ENCODE results near the gene BMPR2.

BMPR2 gene

DNA sequence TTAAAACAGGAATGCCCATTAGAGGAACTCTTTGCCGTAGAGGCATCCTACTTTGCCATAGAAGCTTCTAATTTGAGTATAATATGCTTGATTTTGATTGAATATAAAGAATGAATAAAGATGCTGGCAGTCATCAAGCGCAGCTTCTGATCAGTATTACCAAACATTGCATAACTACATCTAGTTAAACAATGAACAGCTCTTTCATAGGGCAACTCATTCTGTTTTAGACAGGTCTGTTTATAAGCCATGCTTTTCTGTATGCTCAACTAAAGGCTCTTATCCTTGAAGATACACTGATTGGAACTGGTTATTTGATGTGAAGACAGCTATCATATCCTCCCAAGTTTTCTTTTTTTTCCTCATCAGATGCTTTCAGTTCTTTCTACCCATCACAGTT, 136.0 kb downstream of the BMPR2 start:
- no peaks in the 10 kb centered on the region for H3F3A ChIP-seq (ENCODE audit: control insufficient read depth, insufficient read depth)
- H3K4me1 ChIP-seq (ENCODE audit: control insufficient read depth, low read length), result no peaks in the 10 kb centered on the region
- H4K20me1 ChIP-seq (ENCODE audit: control insufficient read depth, insufficient read depth, low read depth, low read length), result no peaks in the 10 kb centered on the region
- no peaks in the 10 kb centered on the region for H3K9me3 ChIP-seq (ENCODE audit: control insufficient read depth, insufficient read depth, low read length)
- no peak overlapping the region for H3K27ac ChIP-seq (ENCODE audit: low read depth, low read length)
- no peaks in the 10 kb centered on the region for H3K79me2 ChIP-seq (ENCODE audit: control insufficient read depth, low read length)
- no peaks in the 10 kb centered on the region for H3K9me2 ChIP-seq (replicated peaks; ENCODE audit: control insufficient read depth, low read length)
- no peak for TF ChIP-seq EZH2phosphoT487 (IDR thresholded peaks at IDR 0.05; ENCODE audit: borderline replicate concordance, low read length)
- TF ChIP-seq, protein P1, sequence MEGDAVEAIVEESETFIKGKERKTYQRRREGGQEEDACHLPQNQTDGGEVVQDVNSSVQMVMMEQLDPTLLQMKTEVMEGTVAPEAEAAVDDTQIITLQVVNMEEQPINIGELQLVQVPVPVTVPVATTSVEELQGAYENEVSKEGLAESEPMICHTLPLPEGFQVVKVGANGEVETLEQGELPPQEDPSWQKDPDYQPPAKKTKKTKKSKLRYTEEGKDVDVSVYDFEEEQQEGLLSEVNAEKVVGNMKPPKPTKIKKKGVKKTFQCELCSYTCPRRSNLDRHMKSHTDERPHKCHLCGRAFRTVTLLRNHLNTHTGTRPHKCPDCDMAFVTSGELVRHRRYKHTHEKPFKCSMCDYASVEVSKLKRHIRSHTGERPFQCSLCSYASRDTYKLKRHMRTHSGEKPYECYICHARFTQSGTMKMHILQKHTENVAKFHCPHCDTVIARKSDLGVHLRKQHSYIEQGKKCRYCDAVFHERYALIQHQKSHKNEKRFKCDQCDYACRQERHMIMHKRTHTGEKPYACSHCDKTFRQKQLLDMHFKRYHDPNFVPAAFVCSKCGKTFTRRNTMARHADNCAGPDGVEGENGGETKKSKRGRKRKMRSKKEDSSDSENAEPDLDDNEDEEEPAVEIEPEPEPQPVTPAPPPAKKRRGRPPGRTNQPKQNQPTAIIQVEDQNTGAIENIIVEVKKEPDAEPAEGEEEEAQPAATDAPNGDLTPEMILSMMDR (IDR thresholded peaks at IDR 0.05; ENCODE audit: low read depth, low read length, poor library complexity, severe bottlenecking), result no peak
- H3K4me3 ChIP-seq (ENCODE audit: low read length), result no peak overlapping the region
- H3K27me3 ChIP-seq (ENCODE audit: control insufficient read depth, low read length), result no peaks in the 10 kb centered on the region
- no peaks in the 10 kb centered on the region for H3K36me3 ChIP-seq (ENCODE audit: control insufficient read depth, low read length)
- H3K4me2 ChIP-seq (ENCODE audit: low read length), result no peak overlapping the region

DNA sequence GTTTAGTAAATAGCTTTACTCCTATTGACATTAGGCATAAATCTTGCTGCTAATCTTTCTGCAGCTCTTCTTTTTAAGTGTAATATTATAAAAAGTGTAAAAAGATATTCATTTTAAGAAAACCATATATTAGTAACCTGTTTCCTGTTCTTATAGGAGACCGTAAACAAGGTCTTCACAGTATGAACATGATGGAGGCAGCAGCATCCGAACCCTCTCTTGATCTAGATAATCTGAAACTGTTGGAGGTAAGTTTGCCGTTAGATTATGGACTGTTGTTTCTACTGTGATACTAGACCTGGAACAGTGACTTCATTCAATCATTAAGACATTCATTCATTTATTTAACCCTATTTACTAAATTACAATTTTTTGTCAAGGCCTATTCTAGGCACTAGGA, 138.6 kb downstream of the BMPR2 start:
- Histone ChIP-seq H3K79me2 (ENCODE audit: control insufficient read depth, low read length) (no peaks in the 10 kb centered on the region), H3K27ac (ENCODE audit: low read depth, low read length) (no peak overlapping the region), H3K27me3 (ENCODE audit: control insufficient read depth, low read length) (no peaks in the 10 kb centered on the region), H3K9me2 (replicated peaks; ENCODE audit: control insufficient read depth, low read length) (no peaks in the 10 kb centered on the region), H3K9me3 (ENCODE audit: control insufficient read depth, insufficient read depth, low read length) (no peaks in the 10 kb centered on the region), H3K36me3 (ENCODE audit: control insufficient read depth, low read length) (no peaks in the 10 kb centered on the region), H3K4me3 (ENCODE audit: low read length) (no peak overlapping the region), H3K4me1 (ENCODE audit: control insufficient read depth, low read length) (no peaks in the 10 kb centered on the region), H3F3A (ENCODE audit: control insufficient read depth, insufficient read depth) (no peaks in the 10 kb centered on the region), H3K4me2 (ENCODE audit: low read length) (no peak overlapping the region), H4K20me1 (ENCODE audit: control insufficient read depth, insufficient read depth, low read depth, low read length) (no peaks in the 10 kb centered on the region)
- no peak for TF ChIP-seq EZH2phosphoT487 (IDR thresholded peaks at IDR 0.05; ENCODE audit: borderline replicate concordance, low read length)

DNA sequence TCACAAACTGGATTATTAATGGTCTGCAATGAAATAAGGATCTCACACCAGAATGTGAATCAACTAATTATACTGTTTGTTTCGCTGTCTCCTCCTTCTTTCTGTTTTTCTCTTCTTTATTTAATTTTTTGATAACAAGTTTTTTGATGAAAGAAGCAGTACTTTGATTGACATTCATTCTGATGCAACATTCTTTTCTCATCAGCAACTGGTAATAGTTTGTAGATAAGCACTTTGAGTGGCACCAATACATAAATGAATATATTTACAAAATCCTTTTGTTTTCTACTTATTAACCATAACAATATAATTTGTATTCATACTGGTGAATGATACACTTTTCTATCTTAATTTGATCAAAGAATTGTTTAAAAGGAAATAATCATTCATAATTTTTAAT, 143.3 kb downstream of the BMPR2 start:
- no peak overlapping the region for H3K4me3 ChIP-seq (ENCODE audit: low read length)
- peaks cover 4% of the 10 kb centered on the region; the same call in 1 of the 2 replicates for H3K36me3 ChIP-seq (ENCODE audit: control insufficient read depth, low read length)
- H3K4me1 ChIP-seq (ENCODE audit: control insufficient read depth, low read length), result no peaks in the 10 kb centered on the region
- H3K4me2 ChIP-seq (ENCODE audit: low read length), result no peak overlapping the region
- H3K27me3 ChIP-seq (ENCODE audit: control insufficient read depth, low read length), result no peaks in the 10 kb centered on the region
- H4K20me1 ChIP-seq (ENCODE audit: control insufficient read depth, insufficient read depth, low read depth, low read length), result no peaks in the 10 kb centered on the region; the same call in 1 of the 2 replicates
- no peaks in the 10 kb centered on the region for H3K9me3 ChIP-seq (ENCODE audit: control insufficient read depth, insufficient read depth, low read length)
- no peaks in the 10 kb centered on the region for H3K9me2 ChIP-seq (replicated peaks; ENCODE audit: control insufficient read depth, low read length)
- no peak for TF ChIP-seq EZH2phosphoT487 (IDR thresholded peaks at IDR 0.05; ENCODE audit: borderline replicate concordance, low read length)
- no peak overlapping the region for H3K27ac ChIP-seq (ENCODE audit: low read depth, low read length)
- no peaks in the 10 kb centered on the region for H3F3A ChIP-seq (ENCODE audit: control insufficient read depth, insufficient read depth)
- no peaks in the 10 kb centered on the region for H3K79me2 ChIP-seq (ENCODE audit: control insufficient read depth, low read length)

DNA sequence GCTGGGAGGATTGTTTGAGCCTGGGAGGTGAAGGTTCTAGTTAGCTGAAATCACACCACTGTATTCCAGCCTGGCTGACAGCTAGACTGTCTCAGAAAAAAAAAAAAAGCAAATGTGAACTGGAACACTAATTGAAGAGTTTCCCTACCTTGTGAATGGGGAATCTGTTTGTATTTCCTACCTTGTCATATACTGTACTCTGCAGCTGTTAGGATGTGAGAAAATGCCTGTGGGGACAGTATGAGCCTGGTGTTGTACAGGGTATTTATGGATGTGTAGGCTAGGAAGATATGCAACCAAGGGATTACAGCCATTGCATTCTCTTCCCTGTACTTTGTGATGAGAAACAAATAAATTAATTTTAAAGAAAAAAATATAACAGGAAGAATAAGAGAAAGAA, 145.3 kb downstream of the BMPR2 start:
- Histone ChIP-seq H3K36me3 (ENCODE audit: control insufficient read depth, low read length) (peaks cover 4% of the 10 kb centered on the region; the same call in 1 of the 2 replicates), H3K4me1 (ENCODE audit: control insufficient read depth, low read length) (no peaks in the 10 kb centered on the region), H3K4me3 (ENCODE audit: low read length) (no peak overlapping the region), H3K27me3 (ENCODE audit: control insufficient read depth, low read length) (no peaks in the 10 kb centered on the region), H3K9me2 (replicated peaks; ENCODE audit: control insufficient read depth, low read length) (no peaks in the 10 kb centered on the region), H3K4me2 (ENCODE audit: low read length) (no peak overlapping the region), H3F3A (ENCODE audit: control insufficient read depth, insufficient read depth) (no peaks in the 10 kb centered on the region), H3K9me3 (ENCODE audit: control insufficient read depth, insufficient read depth, low read length) (no peaks in the 10 kb centered on the region), H3K79me2 (ENCODE audit: control insufficient read depth, low read length) (no peaks in the 10 kb centered on the region), H4K20me1 (ENCODE audit: control insufficient read depth, insufficient read depth, low read depth, low read length) (no peaks in the 10 kb centered on the region; the same call in 1 of the 2 replicates), H3K27ac (ENCODE audit: low read depth, low read length) (no peak overlapping the region)
- TF ChIP-seq, protein P1 (IDR thresholded peaks at IDR 0.05; ENCODE audit: low read depth, low read length, poor library complexity, severe bottlenecking), result no peak
- TF ChIP-seq EZH2phosphoT487 (IDR thresholded peaks at IDR 0.05; ENCODE audit: borderline replicate concordance, low read length), result no peak

All from DOHH2 (cell line).